Head of caudate nucleus (tissue), 42 donors: ENCODE data around the gene CACNA2D3.
A peak's percentile ranks its signal among the peaks of the same experiment; 100 is the strongest.

ENCODE experiments used
- DNase-seq, 42 donors: peaks; one replicate each; pipeline versions ENCODE4 v3.0.0 to v3.0.0-alpha.2; 2020 to 2021; ENCODE audit warnings: mixed read lengths in 7 of 42
- intact Hi-C: fragments of 100-400 bp; cut with DNase I; formaldehyde crosslinking; loops from one replicate; pipeline ENCODE4 v1.15.0; 2022

Gene CACNA2D3

GRCh38 chr3:54709785-54710184 lies 587.4 kb downstream of the CACNA2D3 start:
- no peak for DNase-seq
- intact Hi-C loops: no loop called here

- no peak for DNase-seq
- intact Hi-C loops: no loop called here
These were observed 588.6 kb downstream of the CACNA2D3 start for GRCh38 chr3:54710954-54711353.

- intact Hi-C loops: no loop called here
- no peak for DNase-seq
These were observed 590.2 kb downstream of the CACNA2D3 start for GRCh38 chr3:54712539-54712938.

- no peak for DNase-seq
- intact Hi-C loops: no loop called here
These were observed 590.7 kb downstream of the CACNA2D3 start for GRCh38 chr3:54713031-54713430.

- intact Hi-C loops: no loop called here
- DNase-seq: no peak
These were observed 591.1 kb downstream of the CACNA2D3 start for GRCh38 chr3:54713455-54713854.

GRCh38 chr3:54714035-54714434 lies 591.7 kb downstream of the CACNA2D3 start:
- intact Hi-C loops: no loop called here
- no peak for DNase-seq

GRCh38 chr3:54717506-54717905 lies 595.2 kb downstream of the CACNA2D3 start:
- DNase-seq: no peak
- intact Hi-C loops: no loop called here

- intact Hi-C loops: no loop called here
- DNase-seq: no peak
These were observed 597.6 kb downstream of the CACNA2D3 start for GRCh38 chr3:54719914-54720313.

- intact Hi-C loops: no loop called here
- DNase-seq: no peak
These were observed 598.3 kb downstream of the CACNA2D3 start for GRCh38 chr3:54720604-54721003.

- no peak for DNase-seq
- intact Hi-C loops: no loop called here
These were observed 609.5 kb downstream of the CACNA2D3 start for GRCh38 chr3:54731732-54732445.

- intact Hi-C loops: no loop called here
- no peak for DNase-seq
These were observed 611.0 kb downstream of the CACNA2D3 start for GRCh38 chr3:54733106-54734006.

GRCh38 chr3:54736459-54736858 lies 614.1 kb downstream of the CACNA2D3 start:
- intact Hi-C loops: no loop called here

GRCh38 chr3:54743755-54744154 lies 621.4 kb downstream of the CACNA2D3 start:
- intact Hi-C loops: no loop called here

More at GRCh38 chr3:54736459-54736858, 614.1 kb downstream of the CACNA2D3 start:
- no peak for DNase-seq

GRCh38 chr3:54744291-54744690 lies 621.9 kb downstream of the CACNA2D3 start:
- intact Hi-C loops: no loop called here
- no peak for DNase-seq

More at GRCh38 chr3:54743755-54744154, 621.4 kb downstream of the CACNA2D3 start:
- no peak for DNase-seq

GRCh38 chr3:54745843-54746242 lies 623.5 kb downstream of the CACNA2D3 start:
- DNase-seq: no peak
- intact Hi-C loops: no loop called here

GRCh38 chr3:54746722-54747121 lies 624.4 kb downstream of the CACNA2D3 start:
- intact Hi-C loops: no loop called here
- no peak for DNase-seq

- intact Hi-C loops: no loop called here
These were observed 633.4 kb downstream of the CACNA2D3 start for GRCh38 chr3:54755756-54756155.

GRCh38 chr3:54756330-54756731 lies 634.0 kb downstream of the CACNA2D3 start:
- intact Hi-C loops: no loop called here
- DNase-seq: no peak

More at GRCh38 chr3:54755756-54756155, 633.4 kb downstream of the CACNA2D3 start:
- DNase-seq: no peak

GRCh38 chr3:54758461-54758860 lies 636.1 kb downstream of the CACNA2D3 start:
- intact Hi-C loops: no loop called here
- DNase-seq: peak in 11 of 42 donors; percentile 4 to 58 (median 17)

GRCh38 chr3:54759166-54759565 lies 636.8 kb downstream of the CACNA2D3 start:
- intact Hi-C loops: no loop called here
- DNase-seq: no peak
